ENCODE measurements around the gene ENTPD3.
A peak's percentile ranks its signal among the peaks of the same experiment; 100 is the strongest.

Gene ENTPD3

DNA sequence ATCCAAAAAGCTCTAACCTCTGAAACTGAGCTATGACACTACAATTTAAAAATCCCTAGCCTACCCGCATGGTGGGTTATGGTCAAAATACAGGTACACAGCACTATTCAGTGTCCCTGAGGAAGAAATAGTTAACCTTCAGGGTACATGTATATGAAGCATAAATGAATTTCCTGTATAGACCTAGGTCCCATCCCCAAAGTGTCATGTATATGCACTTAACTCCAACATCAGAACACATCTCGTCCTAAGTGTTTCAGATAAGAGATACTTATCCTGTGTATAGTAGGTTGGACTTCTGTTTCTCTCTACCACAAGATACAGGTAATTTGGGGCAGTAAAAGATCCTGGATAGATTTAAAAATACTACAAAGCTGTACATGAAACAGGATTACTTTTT, 76.6 kb downstream of the ENTPD3 start:
- DNase-seq = no peak

DNA sequence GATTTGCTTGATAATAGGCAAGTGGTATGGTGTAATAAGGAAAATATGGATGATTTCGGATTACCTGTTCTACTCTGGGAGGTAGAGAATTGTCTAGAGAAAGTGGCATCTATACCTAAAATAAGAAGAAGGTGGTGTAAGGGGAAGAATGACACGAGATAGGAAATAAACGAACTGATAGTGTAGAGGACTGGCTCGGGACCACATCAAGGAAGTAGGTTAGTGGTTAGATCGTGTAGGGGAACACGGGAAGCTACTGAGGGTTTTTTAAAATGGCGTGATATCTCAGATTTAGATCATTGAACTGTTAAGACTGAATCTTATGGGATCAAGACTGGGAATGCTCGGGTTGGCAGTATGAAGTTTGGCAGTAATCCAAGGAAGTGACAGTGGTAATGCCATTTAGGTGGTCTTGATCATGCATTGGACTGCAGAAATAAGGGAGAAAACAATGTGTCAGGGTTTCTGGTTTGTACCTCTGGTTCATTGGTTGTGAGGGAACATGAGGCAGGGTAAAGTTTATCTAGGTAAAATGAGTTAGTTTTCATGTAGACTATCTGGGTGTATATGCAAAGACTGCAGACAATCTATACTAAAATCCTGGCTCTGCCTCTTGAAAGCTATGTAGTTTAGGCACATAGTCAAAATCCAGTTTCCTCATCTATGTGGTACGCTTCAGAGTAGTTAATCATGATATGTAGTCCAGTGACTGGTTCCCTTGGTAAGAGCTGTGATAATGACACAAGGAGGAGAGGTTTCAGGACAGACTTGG, 77.5 kb downstream of the ENTPD3 start:
- DNase-seq = no peak

- no peak for DNase-seq
These were observed 78.1 kb downstream of the ENTPD3 start for GRCh38 chr3:40465111-40465407.

DNA sequence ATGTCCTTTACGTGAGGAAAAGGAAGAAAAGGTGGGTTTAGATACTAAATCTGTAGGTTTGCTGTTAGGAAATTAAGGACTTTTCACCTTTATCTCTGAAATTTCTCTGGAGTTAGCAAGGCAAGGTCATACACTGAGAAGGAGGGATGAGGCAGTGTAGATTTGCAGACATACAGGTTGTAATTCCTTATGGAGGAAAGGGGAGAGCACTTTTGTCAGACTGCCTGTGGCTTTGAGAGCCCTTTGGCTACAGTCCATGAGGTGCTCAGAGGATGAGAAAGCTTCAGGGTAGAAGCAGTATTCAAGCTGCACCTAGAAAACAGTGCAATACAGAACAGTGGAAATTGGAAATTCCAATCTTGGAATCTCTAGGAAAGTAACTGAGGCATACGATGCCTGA, 78.5 kb downstream of the ENTPD3 start:
- no peak for DNase-seq

DNA sequence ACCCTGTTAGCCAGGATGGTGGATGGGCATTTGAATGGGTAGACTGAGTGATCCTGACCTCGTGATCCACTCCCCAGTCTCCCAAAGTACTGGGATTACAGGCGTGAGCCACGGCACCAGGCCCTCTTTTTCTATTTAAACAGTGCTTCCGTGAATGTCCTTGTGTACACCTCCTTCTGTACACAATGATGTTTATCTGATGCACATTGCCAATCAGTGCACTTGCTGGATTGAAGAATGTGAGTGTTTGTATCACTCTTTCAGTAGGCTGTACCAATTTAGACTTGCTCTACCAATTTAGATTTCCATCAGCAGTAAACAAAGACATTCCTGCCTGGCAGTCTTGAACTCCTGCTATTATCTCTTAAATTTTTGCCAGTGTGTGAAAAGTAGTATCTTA, 81.0 kb downstream of the ENTPD3 start:
- no peak for DNase-seq

GRCh38 chr3:40470701-40471100, 83.7 kb downstream of the ENTPD3 start:
- no peak for DNase-seq

DNA sequence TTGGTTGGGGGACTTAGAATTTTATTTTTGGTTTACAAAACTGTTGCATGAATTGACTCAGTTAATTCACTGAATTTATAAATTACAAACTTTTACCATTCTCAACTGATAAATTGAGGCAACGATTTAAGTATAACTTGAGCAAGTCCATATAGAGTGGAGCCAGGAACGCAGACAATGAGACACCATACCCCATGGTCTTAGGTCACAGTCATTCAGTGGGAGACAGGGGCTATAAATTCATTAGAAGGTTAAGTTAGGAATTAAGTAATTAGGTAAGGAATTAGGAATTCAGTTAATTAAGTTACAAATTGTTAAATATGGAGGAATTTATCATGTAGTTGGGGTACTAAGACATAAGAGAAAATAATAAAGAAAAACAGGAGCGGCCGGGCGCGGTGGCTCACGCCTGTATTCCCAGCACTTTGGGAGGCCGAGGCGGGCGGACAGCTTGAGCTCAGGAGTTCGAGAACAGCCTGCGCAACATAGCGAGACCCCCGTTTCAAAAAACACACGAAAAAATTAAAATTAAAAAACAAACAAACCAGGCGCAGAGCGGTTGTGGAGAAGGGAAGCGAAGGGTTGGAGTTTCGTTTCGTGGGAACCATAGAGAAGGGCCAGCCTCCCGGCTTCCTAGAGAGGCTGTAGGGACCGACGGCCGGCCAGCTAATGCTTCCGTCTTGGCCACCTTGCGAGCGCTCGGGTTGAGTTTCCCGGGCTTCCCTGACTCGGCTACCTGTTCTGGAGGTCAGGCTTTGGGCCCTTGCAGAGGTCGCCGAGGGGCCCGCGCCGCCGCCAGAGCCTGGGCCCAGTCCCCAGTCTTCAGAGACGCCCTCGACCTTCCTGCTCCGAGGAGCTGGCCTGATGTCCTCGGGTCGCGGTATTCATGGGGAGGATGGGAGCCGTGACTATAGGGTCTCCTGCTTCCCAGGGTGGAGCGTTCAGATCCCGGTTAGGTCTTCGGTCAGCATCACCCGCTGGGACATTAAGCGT, 89.8 kb downstream of the ENTPD3 start, which contains the start of gene ZNF619:
TSS of gene ZNF619 (plus strand) at position 645 of the 993 bp plus-strand sequence. CDS start 858 bp downstream, outside the sequence.
- DNase-seq = peak; percentile 85

- DNase-seq = peak; percentile 44
These were observed 90.7 kb downstream of the ENTPD3 start for GRCh38 chr3:40477666-40478065.

All from suppressor macrophage treated with lipopolysaccharide for 4 hours (primary cell).